Stimulated activated CD4-positive, alpha-beta T cell treated with anti-CD3 and anti-CD28 coated beads, Interleukin-2, amount 100 ng/mL, for 4 hours (primary cell): ENCODE data around the gene MARCHF9.
"Not testable (repeated sequence)": the region's sequence is repeated elsewhere in the genome, so short reads cannot be mapped to it uniquely, and the experiment has no call there.

ENCODE experiments used
- DNase-seq: peaks from one replicate; pipeline ENCODE4 v3.0.0-alpha.2; 2020; ENCODE audit warnings: low read depth

Gene MARCHF9

DNA sequence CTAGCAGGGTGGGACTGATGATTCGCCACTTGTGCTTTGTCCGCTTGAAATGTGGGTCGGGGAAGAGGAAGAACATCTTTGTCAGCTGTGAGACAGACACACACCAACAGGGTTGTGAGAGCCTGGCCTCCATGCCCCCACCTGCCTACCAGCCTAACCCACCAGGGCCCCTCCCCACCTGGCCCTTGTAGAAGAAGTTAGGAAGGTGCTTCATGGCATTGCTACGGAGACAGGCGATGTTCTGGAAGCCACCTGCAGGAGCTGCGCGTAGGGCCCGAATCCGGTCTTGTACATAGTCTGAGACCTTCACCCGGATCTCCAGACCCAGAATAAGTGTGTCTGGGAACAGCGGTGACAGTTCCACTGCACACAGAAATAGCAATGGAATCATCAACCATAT, 14.7 kb downstream of the MARCHF9 start:
- no peak for DNase-seq

GRCh38 chr12:57770734-57771133, 15.8 kb downstream of the MARCHF9 start:
- no peak for DNase-seq

- DNase-seq: peak; percentile 90
These were observed 16.5 kb downstream of the MARCHF9 start for GRCh38 chr12:57771236-57771872.

GRCh38 chr12:57771873-57772428, 17.0 kb downstream of the MARCHF9 start, which contains the start of gene METTL1:
METTL1 (minus strand) TSS chr12:57772105; CDS start chr12:57772083, 22 bp downstream.
- DNase-seq: peak; percentile 91

GRCh38 chr12:57772429-57773322, 17.8 kb downstream of the MARCHF9 start, which contains the start of gene EEF1AKMT3:
EEF1AKMT3 (plus strand) TSS chr12:57772614; CDS start chr12:57772725, 111 bp downstream.
- no peak for DNase-seq

GRCh38 chr12:57774634-57775033, 19.7 kb downstream of the MARCHF9 start:
- not testable (repeated sequence) for DNase-seq

DNA sequence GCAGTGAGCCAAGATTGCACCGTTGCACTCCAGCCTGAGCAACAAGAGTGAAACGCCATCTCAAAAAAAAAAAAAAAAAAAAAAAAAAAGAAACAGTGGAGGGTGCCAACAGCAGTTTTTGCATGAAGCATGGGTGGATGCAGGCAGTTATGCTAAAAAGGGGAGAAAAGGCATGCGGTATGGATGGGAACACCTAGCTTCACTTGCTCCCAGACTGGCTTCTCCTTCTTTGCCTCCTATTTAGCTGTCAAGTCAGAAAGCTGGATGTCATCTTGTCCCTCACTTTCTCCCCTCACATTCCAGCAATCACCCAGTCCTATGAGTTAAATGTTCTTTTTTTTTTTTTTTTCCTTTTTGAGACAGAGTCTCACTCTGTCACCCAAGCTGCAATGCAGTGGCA, 20.1 kb downstream of the MARCHF9 start:
- no peak for DNase-seq

- no peak for DNase-seq
These were observed 20.8 kb downstream of the MARCHF9 start for GRCh38 chr12:57775563-57776246.

- DNase-seq: no peak
These were observed 21.3 kb downstream of the MARCHF9 start for GRCh38 chr12:57776247-57776587.

DNA sequence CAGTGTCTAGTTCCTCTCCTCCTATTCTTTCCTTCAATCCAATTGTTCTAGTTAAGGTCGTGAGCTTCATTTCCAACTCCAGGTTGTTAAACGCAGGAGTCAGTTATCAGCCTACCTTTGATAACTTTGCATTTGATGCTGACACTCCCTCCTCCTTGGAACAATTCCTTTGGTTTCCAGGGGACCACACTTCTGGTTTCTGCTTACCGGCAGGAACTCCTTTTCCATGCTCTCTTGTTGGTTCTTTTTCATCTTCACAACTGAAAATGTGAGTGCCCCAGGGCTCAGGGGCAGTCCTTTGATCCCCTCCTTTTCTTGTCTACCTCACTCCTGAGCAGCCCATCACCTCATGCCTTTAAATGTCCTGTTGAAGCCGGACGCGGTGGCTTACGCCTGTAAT, 22.5 kb downstream of the MARCHF9 start:
- DNase-seq: no peak

- no peak for DNase-seq
These were observed 23.0 kb downstream of the MARCHF9 start for GRCh38 chr12:57777911-57778310.

DNA sequence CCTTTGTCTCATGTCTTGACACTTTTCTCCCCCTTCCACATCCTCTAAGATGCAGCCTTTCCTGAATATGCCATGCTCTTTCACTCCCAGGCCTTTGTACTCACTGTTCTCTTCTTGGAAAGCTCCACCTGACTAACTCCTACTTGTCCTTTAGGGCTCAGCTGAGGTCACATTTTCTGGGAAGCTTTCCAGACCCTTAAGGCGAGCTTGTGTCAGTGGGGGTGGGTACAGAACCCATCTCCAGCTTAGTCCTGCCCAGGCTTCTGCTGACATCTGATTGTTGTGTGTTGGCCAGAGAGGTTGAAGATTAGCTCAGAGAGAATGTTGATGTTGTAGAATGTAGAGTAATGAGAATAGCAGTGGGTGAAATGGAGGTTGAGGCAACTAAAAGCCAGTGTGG, 24.8 kb downstream of the MARCHF9 start:
- DNase-seq: no peak

GRCh38 chr12:57780284-57780897, 25.5 kb downstream of the MARCHF9 start:
- no peak for DNase-seq

DNA sequence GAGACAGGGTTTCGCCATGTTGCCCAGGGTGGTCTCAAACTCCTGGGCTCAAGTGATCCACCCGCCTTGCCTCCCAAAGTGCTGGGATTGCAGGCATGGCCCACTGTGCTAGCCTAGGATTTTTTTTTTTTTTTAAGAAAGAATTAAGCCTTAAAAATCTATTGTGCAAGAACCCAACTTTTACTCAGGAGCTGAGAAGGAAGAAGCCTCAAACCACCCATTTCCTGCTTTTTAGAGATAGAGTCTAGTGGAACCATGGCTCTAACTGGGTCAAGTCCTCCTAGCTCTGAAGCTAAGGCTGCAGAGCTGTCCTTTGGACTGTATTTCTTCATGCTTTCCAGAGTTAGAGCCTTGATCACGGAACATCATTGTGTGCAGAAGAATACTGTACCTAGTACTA, 26.3 kb downstream of the MARCHF9 start:
- DNase-seq: no peak

DNA sequence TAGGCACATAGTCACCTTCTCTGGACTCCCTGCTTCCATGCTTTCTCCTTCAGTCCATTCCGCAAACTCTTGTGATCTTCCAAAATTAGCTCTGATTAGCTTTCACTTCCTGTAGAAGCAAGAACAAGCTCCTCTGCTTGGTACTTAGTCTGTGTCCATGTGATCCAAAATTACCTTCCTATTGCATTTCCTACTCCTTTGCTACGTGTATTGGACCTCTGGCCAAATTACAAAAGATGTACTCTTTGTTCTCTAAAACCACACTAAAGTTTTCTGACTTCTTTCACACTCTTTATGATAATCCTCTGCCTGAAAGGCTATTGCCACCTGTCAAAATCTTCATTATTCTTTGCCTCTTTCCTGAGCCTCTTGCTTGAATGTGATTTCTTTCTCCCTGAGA, 26.9 kb downstream of the MARCHF9 start:
- DNase-seq: no peak

GRCh38 chr12:57782243-57782607, 27.3 kb downstream of the MARCHF9 start:
- no peak for DNase-seq

DNA sequence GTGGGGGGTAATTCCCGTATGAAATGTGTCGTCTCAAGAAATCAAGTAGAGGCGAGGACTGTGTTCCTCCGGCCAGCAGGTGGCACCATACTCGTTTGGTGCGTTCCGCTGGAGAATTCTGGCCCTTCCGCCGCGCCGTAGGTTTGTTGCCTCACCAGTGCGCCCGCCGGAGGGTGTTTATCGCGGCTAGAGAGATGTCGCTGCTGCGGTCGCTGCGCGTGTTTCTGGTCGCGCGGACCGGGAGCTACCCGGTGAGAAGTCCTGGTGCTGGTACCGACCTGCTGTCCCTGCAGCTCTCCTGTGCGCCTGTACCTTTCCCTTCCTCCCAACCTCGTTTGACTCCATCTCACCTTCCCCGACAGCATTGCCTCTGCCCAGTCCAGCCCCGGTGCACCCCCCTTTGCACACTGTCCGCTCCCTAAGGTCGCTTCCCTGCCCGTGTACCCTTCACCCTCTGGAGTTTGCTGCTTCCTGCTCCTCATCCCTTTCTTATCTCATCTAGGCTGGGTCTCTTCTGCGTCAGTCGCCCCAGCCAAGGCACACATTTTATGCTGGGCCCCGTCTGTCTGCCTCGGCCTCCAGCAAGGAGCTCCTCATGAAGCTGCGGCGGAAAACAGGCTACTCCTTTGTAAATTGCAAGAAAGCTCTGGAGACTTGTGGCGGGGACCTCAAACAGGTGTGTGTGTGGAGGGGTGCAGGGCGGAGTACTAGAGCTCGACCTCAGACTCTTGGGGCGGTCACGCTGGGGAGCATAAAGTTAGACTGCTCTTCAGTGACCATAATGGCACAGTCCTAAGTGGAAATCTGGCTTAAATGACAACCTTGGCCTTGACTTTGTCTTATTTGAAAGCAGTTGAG, 27.9 kb downstream of the MARCHF9 start, which contains the start of gene TSFM:
Gene TSFM, plus strand, starts transcription at position 180 of the 858 bp plus-strand sequence. Its CDS starts 15 bp downstream, at position 195.
- DNase-seq: peak; percentile 93

DNA sequence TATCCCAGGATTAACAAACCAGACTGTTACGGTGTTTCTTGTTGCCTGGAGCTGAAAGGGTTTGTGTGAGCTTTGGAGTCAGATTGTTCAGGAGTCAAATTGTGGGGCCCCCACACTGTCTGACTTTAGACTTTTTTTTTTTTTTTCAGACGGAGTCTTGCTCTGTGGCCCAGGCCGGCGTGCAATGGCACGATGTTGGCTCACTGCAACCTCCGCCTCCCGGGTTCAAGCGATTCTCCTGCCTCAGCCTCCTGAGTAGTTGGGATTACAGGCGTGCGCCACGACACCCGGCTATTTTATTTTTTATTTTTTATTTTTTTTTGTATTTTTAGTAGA, 28.5 kb downstream of the MARCHF9 start:
- no peak for DNase-seq

GRCh38 chr12:57783861-57784260, 29.0 kb downstream of the MARCHF9 start:
- no peak for DNase-seq

- DNase-seq: no peak
These were observed 39.0 kb downstream of the MARCHF9 start for GRCh38 chr12:57793920-57794319.

DNA sequence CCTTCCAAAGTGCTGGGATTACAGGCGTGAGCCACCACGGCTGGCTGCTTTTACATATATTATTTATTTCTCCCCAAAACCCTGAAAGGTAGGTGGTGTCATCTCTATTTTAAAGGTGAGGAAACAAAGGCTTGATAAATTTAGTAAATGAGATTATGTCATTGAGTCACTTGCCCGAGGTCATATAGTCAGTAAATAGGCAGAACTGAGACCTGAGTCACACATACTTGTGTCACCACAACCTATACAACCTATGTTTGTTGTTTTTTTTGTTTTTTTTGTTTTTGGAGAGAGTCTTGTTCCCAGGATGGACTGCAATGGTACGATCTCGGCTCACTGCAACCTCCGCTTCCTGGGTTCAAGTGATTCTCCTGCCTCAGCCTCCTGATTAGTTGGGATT, 40.5 kb downstream of the MARCHF9 start:
- no peak for DNase-seq
